Measurements from ENCODE around the gene SRC.

Gene SRC

DNA sequence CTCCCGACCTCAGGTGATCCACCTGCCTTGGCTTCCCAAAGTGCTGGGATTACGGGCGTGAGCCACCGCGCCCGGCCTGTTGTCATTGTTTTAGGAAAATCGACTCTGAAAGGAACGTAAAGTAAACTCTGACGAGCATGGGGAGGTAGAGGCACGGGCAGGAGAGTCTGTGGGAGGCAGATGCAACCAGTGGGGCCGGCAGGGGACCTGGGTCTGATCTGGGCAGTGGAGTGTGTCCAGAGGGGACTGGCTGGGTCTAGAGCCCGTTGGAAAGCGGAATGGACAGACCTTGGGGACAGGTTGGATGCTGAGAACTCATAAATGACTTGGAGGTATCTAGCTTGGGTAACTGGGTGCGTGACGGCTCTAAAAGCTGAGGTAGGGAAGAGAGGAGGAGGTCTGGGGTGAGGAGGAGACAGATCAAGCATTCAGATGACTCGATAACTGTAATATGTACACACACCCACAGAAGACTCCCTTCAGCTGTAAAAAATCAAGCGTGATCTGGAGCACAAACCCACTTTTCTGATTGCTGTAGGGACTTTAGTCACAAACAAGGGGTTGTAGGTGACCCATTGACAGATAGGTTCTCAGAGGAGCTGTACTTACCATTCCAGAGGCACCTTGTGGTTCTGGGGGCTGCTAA, 34.1 kb upstream of the SRC start:
- H3K4me3 ChIP-seq: no peak overlapping the region
- no peak for TF ChIP-seq EZH2 (IDR thresholded peaks at IDR 0.05)
- TF ChIP-seq FOXP2 (optimal IDR thresholded peaks at IDR 0.05; ENCODE audit: control extremely low read depth, extremely low read length, insufficient read depth): no peak
- no peak for TF ChIP-seq POLR2AphosphoS5 (IDR thresholded peaks at IDR 0.05; ENCODE audit: borderline replicate concordance, low read depth, low read length)
- DNase-seq (ENCODE audit: low read depth, low spot score): no peak
- H3K27ac ChIP-seq: no peak overlapping the region
- H3K9me3 ChIP-seq (ENCODE audit: low read depth, low read length): no peaks in the 10 kb centered on the region
- H3K36me3 ChIP-seq (ENCODE audit: insufficient read depth, low read length): peaks cover 12% of the 10 kb centered on the region; the same call in 1 of the 2 replicates
- H3K9ac ChIP-seq (ENCODE audit: insufficient read length): no peak overlapping the region

DNA sequence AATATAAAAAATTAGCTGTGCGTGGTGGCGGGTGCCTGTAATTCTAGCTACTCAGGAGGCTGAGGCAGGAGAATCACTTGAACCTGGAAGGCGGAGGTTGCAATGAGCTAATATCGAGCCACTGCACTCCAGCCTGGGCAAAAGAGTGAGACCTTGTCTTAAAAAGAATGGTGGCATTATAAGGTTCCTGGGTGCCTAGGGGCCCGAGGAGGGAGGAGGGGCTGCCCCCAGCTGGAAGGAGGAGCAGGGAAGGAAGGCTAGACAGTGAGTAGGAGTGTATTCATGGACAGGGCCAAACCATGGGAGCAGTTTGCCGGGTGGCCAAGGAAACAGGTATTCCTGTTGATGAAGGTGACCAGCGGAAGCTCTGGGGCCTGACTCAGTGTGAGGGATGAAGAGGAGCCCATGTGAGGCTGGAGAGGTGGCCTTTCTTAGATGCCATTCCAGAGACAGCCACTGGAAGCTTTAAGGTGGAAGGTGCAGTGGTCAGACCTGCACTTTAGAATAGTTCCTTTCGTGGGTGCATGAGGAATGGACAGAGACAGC, 32.3 kb upstream of the SRC start:
- peaks cover 12% of the 10 kb centered on the region; the same call in 1 of the 2 replicates for H3K36me3 ChIP-seq (ENCODE audit: insufficient read depth, low read length)

GRCh38 chr20:37314099-37314498, 31.8 kb upstream of the SRC start:
- no peak overlapping the region for H3K27ac ChIP-seq
- H3K9me3 ChIP-seq (ENCODE audit: low read depth, low read length): no peaks in the 10 kb centered on the region
- TF ChIP-seq EZH2 (IDR thresholded peaks at IDR 0.05) (no peak), FOXP2 (optimal IDR thresholded peaks at IDR 0.05; ENCODE audit: control extremely low read depth, extremely low read length, insufficient read depth) (no peak), POLR2AphosphoS5 (IDR thresholded peaks at IDR 0.05; ENCODE audit: borderline replicate concordance, low read depth, low read length) (no peak)
- H3K4me3 ChIP-seq: no peak overlapping the region
- no peak overlapping the region for H3K9ac ChIP-seq (ENCODE audit: insufficient read length)
- H3K36me3 ChIP-seq (ENCODE audit: insufficient read depth, low read length): peaks cover 12% of the 10 kb centered on the region; the same call in 1 of the 2 replicates
- DNase-seq (ENCODE audit: low read depth, low spot score): no peak

More for the DNA sequence above, 32.3 kb upstream of the SRC start:
- DNase-seq (ENCODE audit: low read depth, low spot score): no peak
- no peaks in the 10 kb centered on the region for H3K9me3 ChIP-seq (ENCODE audit: low read depth, low read length)
- no peak overlapping the region for H3K9ac ChIP-seq (ENCODE audit: insufficient read length)
- no peak for TF ChIP-seq POLR2AphosphoS5 (IDR thresholded peaks at IDR 0.05; ENCODE audit: borderline replicate concordance, low read depth, low read length)
- no peak for TF ChIP-seq EZH2 (IDR thresholded peaks at IDR 0.05)
- no peak for TF ChIP-seq FOXP2 (optimal IDR thresholded peaks at IDR 0.05; ENCODE audit: control extremely low read depth, extremely low read length, insufficient read depth)
- no peak overlapping the region for H3K27ac ChIP-seq
- H3K4me3 ChIP-seq: no peak overlapping the region

DNA sequence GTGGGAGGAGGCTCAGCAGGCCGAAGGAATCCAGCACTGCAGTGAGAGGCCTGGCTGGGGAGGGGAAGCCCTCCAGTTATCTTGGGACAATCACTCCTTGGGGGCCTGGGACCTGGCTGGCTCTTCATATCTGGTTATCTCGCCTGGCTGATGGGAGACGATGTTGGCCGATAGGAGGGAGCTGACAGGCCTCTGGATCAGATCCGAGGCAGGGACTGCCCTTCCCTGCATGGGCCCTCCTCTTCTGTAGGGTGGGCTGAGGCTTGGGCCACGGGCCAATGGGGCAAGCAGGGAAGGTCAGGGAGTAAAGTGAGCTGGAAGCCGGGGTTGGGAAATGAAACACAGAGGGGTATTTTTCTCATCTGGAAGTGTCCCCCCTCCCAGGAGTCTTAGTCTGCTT, 31.3 kb upstream of the SRC start:
- TF ChIP-seq FOXP2 (optimal IDR thresholded peaks at IDR 0.05; ENCODE audit: control extremely low read depth, extremely low read length, insufficient read depth) (no peak), POLR2AphosphoS5 (IDR thresholded peaks at IDR 0.05; ENCODE audit: borderline replicate concordance, low read depth, low read length) (no peak), EZH2 (IDR thresholded peaks at IDR 0.05) (no peak)
- no peak for DNase-seq (ENCODE audit: low read depth, low spot score)
- Histone ChIP-seq H3K4me3 (no peak overlapping the region), H3K9ac (ENCODE audit: insufficient read length) (no peak overlapping the region), H3K27ac (no peak overlapping the region), H3K9me3 (ENCODE audit: low read depth, low read length) (no peaks in the 10 kb centered on the region), H3K36me3 (ENCODE audit: insufficient read depth, low read length) (peaks cover 12% of the 10 kb centered on the region; the same call in 1 of the 2 replicates)

DNA sequence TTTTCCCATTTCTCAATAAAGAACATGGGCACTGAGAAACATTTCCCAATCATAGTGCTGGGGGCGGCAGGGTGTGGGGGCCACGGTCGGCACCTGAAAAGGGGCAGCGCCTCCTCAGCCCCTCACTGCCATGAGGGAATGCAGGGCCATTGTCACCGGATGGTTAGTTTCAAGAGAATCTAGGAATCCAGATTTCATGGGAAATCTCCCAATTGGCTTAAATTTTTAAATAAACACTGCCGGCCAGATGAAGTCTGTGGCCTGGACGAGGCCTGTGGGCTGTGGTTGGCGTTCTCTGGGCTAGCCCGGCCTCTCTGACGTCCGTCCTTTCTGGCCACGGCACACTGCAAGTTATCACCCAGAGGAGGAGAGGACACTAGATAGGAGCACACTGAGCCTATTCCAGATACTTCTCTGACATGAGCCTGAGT, 30.9 kb upstream of the SRC start:
- Histone ChIP-seq H3K9me3 (ENCODE audit: low read depth, low read length) (no peaks in the 10 kb centered on the region), H3K9ac (ENCODE audit: insufficient read length) (no peak overlapping the region), H3K4me3 (no peak overlapping the region), H3K36me3 (ENCODE audit: insufficient read depth, low read length) (peaks cover 12% of the 10 kb centered on the region; the same call in 1 of the 2 replicates), H3K27ac (no peak overlapping the region)
- no peak for TF ChIP-seq FOXP2 (optimal IDR thresholded peaks at IDR 0.05; ENCODE audit: control extremely low read depth, extremely low read length, insufficient read depth)
- no peak for TF ChIP-seq POLR2AphosphoS5 (IDR thresholded peaks at IDR 0.05; ENCODE audit: borderline replicate concordance, low read depth, low read length)
- TF ChIP-seq EZH2 (IDR thresholded peaks at IDR 0.05): no peak
- no peak for DNase-seq (ENCODE audit: low read depth, low spot score)

GRCh38 chr20:37315452-37316110, 30.4 kb upstream of the SRC start:
- H3K27ac ChIP-seq: no peak overlapping the region
- H3K36me3 ChIP-seq (ENCODE audit: insufficient read depth, low read length): peaks cover 8% of the 10 kb centered on the region; the same call in 1 of the 2 replicates
- no peaks in the 10 kb centered on the region for H3K9me3 ChIP-seq (ENCODE audit: low read depth, low read length)
- no peak for DNase-seq (ENCODE audit: low read depth, low spot score)
- H3K4me3 ChIP-seq: no peak overlapping the region
- H3K9ac ChIP-seq (ENCODE audit: insufficient read length): no peak overlapping the region
- TF ChIP-seq EZH2 (IDR thresholded peaks at IDR 0.05) (no peak), POLR2AphosphoS5 (IDR thresholded peaks at IDR 0.05; ENCODE audit: borderline replicate concordance, low read depth, low read length) (no peak), FOXP2 (optimal IDR thresholded peaks at IDR 0.05; ENCODE audit: control extremely low read depth, extremely low read length, insufficient read depth) (no peak)

DNA sequence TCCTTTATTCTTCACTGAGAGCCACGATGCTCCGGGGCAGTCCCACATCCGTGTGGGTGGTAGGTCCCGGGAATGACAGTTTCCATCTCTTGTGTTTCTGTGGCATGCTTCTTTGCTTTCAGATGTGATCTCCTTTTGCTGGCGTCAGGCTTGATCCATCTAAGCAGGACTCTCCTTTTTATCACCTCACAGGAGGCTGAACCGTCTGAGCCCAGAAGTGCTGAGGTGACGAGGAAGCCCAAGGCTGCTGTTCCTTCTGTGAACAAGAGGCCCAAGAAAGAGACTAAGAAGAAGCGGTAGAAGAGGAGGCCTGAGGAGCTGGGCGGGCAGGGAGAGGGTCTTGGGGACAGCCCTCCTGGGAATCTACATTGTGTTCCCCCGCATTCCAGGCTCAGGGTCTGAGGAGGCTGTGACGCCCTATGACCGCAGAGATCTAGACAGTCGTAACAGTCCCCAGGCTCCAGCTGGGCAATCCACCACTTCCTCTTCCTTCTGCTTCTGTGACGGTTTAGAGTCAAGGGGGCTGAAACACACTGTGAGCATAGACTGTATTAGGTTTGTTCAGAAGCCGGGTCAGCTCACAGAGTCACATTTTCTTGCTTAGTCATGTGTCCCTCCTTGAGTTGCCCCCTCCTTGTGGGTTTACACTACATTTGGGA, 29.7 kb upstream of the SRC start:
- Histone ChIP-seq H3K9me3 (ENCODE audit: low read depth, low read length) (no peaks in the 10 kb centered on the region), H3K9ac (ENCODE audit: insufficient read length) (no peak overlapping the region), H3K27ac (no peak overlapping the region), H3K36me3 (ENCODE audit: insufficient read depth, low read length) (peaks cover 8% of the 10 kb centered on the region; the same call in 1 of the 2 replicates), H3K4me3 (no peak overlapping the region)
- TF ChIP-seq EZH2 (IDR thresholded peaks at IDR 0.05): no peak
- TF ChIP-seq FOXP2 (optimal IDR thresholded peaks at IDR 0.05; ENCODE audit: control extremely low read depth, extremely low read length, insufficient read depth): no peak
- TF ChIP-seq POLR2AphosphoS5 (IDR thresholded peaks at IDR 0.05; ENCODE audit: borderline replicate concordance, low read depth, low read length): no peak
- no peak for DNase-seq (ENCODE audit: low read depth, low spot score)

- DNase-seq (ENCODE audit: low read depth, low spot score): no peak
- Histone ChIP-seq H3K9ac (ENCODE audit: insufficient read length) (no peak overlapping the region), H3K36me3 (ENCODE audit: insufficient read depth, low read length) (peaks cover 8% of the 10 kb centered on the region; the same call in 1 of the 2 replicates), H3K4me3 (no peak overlapping the region), H3K27ac (no peak overlapping the region), H3K9me3 (ENCODE audit: low read depth, low read length) (no peaks in the 10 kb centered on the region)
- no peak for TF ChIP-seq POLR2AphosphoS5 (IDR thresholded peaks at IDR 0.05; ENCODE audit: borderline replicate concordance, low read depth, low read length)
- no peak for TF ChIP-seq FOXP2 (optimal IDR thresholded peaks at IDR 0.05; ENCODE audit: control extremely low read depth, extremely low read length, insufficient read depth)
Measured at GRCh38 chr20:37316775-37317170, 29.2 kb upstream of the SRC start.
